ENCODE results near the gene NINL. TPM values are rescaled to one million over a fixed set of nuclear protein-coding genes. Genes with fewer than 3 reads are reported as not detected.

NINL gene
- total and polyA plus RNA-seq, 2 of the 4 experiments (the other 2 are of a cell fraction) = 3.0 to 10.4 TPM

DNA sequence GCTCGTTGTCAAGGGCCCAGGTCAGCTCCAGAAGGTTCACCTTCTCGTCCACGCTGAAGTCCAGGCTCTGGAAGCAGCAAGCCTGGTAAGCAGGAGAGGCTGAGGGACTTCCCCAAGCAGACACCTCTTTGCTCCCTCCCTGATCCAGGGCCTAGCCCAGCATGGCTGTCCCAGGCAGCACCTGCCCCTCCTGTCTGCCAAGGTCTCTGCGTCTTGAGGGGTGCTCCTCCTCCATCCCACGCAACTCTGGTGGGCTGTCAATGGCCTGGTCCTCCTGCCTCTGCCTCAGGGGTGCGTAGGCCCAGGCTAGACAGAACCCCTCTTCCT, 87.1 kb downstream of the NINL start:
- H2BK15ac ChIP-seq (ENCODE audit: low read depth, low read length) = no peak overlapping the region
- H4K8ac ChIP-seq (ENCODE audit: low read depth in 2 of 2, low read length in 2 of 2) = no peak overlapping the region
- H3K4me2 ChIP-seq (ENCODE audit: low read depth, low read length) = no peak overlapping the region
- H3K18ac ChIP-seq (ENCODE audit: low read depth, low read length) = no peak overlapping the region
- H3K14ac ChIP-seq (replicated peaks; ENCODE audit: low read depth, low read length) = no peak overlapping the region
- H4K20me1 ChIP-seq (ENCODE audit: insufficient read depth, low read length) = no peaks in the 10 kb centered on the region; the same call in 1 of the 2 replicates
- no peak overlapping the region for H3K56ac ChIP-seq (ENCODE audit: extremely low read depth, insufficient read depth, low read length)
- intact Hi-C loops (cut with micrococcal nuclease) (no loop called here), in situ Hi-C loops (cut with MboI; ENCODE audit: low sequenced_read_pairs) (no loop called here), dilution Hi-C loops (cut with HindIII; ENCODE audit: low sequenced_read_pairs, unreplicated experiment) (no loop called here)
- H3K4me1 ChIP-seq (ENCODE audit: control insufficient read depth, insufficient read depth, low read length) = no peaks in the 10 kb centered on the region
- no peak overlapping the region for H4K91ac ChIP-seq (ENCODE audit: insufficient read depth, low read depth, low read length)
- no peak overlapping the region for H3K23ac ChIP-seq (ENCODE audit: low read depth, low read length)
- TF ChIP-seq RFX5 (IDR thresholded peaks at IDR 0.05; ENCODE audit: low read depth, low read length) = no peak
- TF ChIP-seq, protein P1, sequence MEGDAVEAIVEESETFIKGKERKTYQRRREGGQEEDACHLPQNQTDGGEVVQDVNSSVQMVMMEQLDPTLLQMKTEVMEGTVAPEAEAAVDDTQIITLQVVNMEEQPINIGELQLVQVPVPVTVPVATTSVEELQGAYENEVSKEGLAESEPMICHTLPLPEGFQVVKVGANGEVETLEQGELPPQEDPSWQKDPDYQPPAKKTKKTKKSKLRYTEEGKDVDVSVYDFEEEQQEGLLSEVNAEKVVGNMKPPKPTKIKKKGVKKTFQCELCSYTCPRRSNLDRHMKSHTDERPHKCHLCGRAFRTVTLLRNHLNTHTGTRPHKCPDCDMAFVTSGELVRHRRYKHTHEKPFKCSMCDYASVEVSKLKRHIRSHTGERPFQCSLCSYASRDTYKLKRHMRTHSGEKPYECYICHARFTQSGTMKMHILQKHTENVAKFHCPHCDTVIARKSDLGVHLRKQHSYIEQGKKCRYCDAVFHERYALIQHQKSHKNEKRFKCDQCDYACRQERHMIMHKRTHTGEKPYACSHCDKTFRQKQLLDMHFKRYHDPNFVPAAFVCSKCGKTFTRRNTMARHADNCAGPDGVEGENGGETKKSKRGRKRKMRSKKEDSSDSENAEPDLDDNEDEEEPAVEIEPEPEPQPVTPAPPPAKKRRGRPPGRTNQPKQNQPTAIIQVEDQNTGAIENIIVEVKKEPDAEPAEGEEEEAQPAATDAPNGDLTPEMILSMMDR (conservative IDR thresholded peaks at IDR 0.05; ENCODE audit: low read depth, low read length) = no peak
- TF ChIP-seq MAFK (IDR thresholded peaks at IDR 0.05; ENCODE audit: low read depth, low read length) = no peak
- TF ChIP-seq RAD21 (IDR thresholded peaks at IDR 0.05; ENCODE audit: low read length) = no peak
- WGBS, 2 experiments (ENCODE audit: extremely low coverage in 2 of 2, insufficient read length in 1 of 2) = 80% methylated on average over 1 of the region's 6 CpGs; no CpG with 5 or more reads in 1 of the 2 experiments
- CTCF ChIA-PET = no interaction called here
- no peak overlapping the region for H2AK5ac ChIP-seq (ENCODE audit: low read depth, low read length)
- H4K5ac ChIP-seq (ENCODE audit: low read depth, low read length) = no peak overlapping the region
- no peak for DNase-seq
- no peak overlapping the region for H2BK5ac ChIP-seq (ENCODE audit: low read depth, low read length, poor library complexity, severe bottlenecking)
- H3K36me3 ChIP-seq (ENCODE audit: control insufficient read depth, insufficient read depth, low read length) = peaks cover 18% of the 10 kb centered on the region
- no peak overlapping the region for H3K4ac ChIP-seq (ENCODE audit: low read depth, low read length)
- H3K9ac ChIP-seq (ENCODE audit: low read depth, low read length) = no peak overlapping the region
- no peak overlapping the region for H3K27ac ChIP-seq (ENCODE audit: insufficient read depth, low read length)
- H3K9me3 ChIP-seq (ENCODE audit: control insufficient read depth, insufficient read depth, low read length) = no peaks in the 10 kb centered on the region
- H3K4me3 ChIP-seq (ENCODE audit: insufficient read depth, low read depth, low read length) = no peak overlapping the region
- no peak overlapping the region for H2BK120ac ChIP-seq (ENCODE audit: low read depth, low read length)
- POLR2A ChIA-PET (ENCODE audit: unreplicated experiment) = no interaction called here
- H3K27me3 ChIP-seq (ENCODE audit: control insufficient read depth, insufficient read depth, low read length) = no peaks in the 10 kb centered on the region
- H3K79me1 ChIP-seq (ENCODE audit: low read depth in 1 of 2, low read length in 2 of 2) = no peaks in the 10 kb centered on the region
- no peak for ATAC-seq (ENCODE audit: low read depth)
- no peak overlapping the region for H2AFZ ChIP-seq (replicated peaks; ENCODE audit: low read length, poor library complexity)
- H2AK9ac ChIP-seq (replicated peaks; ENCODE audit: low read depth, low read length, poor library complexity) = no peak overlapping the region
- BruUV-seq (replicated peaks) = no TSS peak
- peaks cover 4% of the 10 kb centered on the region; the same call in 1 of the 2 replicates for H3K9me1 ChIP-seq (ENCODE audit: insufficient read depth, low read length)
- H2BK20ac ChIP-seq (ENCODE audit: low read depth, low read length) = no peak overlapping the region
